Body of pancreas (tissue), 4 donors: Measurements from ENCODE around the gene CKB.

ENCODE experiments used
- POLR2A ChIP-seq, 3 donors: fragments of 450-650 bp; IDR thresholded peaks; one replicate each; pipeline ENCODE4 v1.6.1; 2016; ENCODE audit warnings: antibody characterized with exemption in 3 of 3, mild to moderate bottlenecking in 2 of 3
- TF ChIP-seq, protein P1 (sequence below), 7 experiments: fragments of 450-650 bp in 4 of 7; fragments of 200-600 bp in 3 of 7; sonication (generic) in 3 of 7; IDR thresholded peaks; one replicate each; pipeline ENCODE4 v1.5.1; 2016 to 2019; ENCODE audit warnings: antibody characterized with exemption in 7 of 7

DNA sequence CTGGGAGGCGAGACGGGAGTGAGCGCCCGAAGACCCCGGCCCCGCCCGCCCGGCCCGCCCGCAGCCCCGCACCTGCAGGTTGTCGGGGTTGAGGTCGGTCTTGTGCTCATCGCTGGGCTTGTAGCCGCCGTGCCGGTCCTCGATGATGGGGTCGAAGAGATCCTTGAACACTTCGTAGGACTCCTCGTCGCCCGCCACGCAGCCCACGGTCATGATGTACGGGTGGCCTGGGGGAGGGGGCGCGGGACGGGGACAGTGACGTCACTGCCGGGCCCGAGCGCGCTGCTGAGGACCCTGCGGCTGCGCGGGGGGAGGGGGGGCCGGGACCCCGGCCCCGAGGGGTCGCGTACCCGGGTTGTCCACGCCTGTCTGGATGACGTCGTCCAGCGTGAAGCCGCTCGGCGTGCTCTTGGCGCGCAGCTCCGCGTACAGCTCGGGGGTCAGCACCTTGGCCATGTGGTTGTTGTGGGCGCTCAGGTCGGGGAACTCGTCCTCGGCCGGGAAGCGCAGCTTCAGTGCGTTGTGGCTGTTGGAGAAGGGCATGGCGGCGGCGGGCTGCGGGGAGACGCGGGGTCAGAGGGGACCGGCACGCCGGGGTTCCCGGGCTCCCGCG is 573 bp downstream of the CKB start:
- TF ChIP-seq, protein P1, sequence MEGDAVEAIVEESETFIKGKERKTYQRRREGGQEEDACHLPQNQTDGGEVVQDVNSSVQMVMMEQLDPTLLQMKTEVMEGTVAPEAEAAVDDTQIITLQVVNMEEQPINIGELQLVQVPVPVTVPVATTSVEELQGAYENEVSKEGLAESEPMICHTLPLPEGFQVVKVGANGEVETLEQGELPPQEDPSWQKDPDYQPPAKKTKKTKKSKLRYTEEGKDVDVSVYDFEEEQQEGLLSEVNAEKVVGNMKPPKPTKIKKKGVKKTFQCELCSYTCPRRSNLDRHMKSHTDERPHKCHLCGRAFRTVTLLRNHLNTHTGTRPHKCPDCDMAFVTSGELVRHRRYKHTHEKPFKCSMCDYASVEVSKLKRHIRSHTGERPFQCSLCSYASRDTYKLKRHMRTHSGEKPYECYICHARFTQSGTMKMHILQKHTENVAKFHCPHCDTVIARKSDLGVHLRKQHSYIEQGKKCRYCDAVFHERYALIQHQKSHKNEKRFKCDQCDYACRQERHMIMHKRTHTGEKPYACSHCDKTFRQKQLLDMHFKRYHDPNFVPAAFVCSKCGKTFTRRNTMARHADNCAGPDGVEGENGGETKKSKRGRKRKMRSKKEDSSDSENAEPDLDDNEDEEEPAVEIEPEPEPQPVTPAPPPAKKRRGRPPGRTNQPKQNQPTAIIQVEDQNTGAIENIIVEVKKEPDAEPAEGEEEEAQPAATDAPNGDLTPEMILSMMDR (IDR thresholded peaks at IDR 0.05), result no peak
- no peak for TF ChIP-seq POLR2A (IDR thresholded peaks at IDR 0.05)
